Measurements from ENCODE around the gene PSME3.

GRCh38 chr17:42846594-42847280 lies 13.5 kb downstream of the PSME3 start:
- TF ChIP-seq YY1 (IDR thresholded peaks at IDR 0.05; ENCODE audit: low read depth) (no peak), CTCF (IDR thresholded peaks at IDR 0.05) (no peak), IRF3 (IDR thresholded peaks at IDR 0.05; ENCODE audit: low read depth, low read length) (no peak), USF2 (IDR thresholded peaks at IDR 0.05; ENCODE audit: borderline replicate concordance, low read depth, low read length) (no peak), RAD21 (IDR thresholded peaks at IDR 0.05; ENCODE audit: low read length) (no peak), RXRA (IDR thresholded peaks at IDR 0.05; ENCODE audit: borderline replicate concordance, low read depth) (no peak), MAX (IDR thresholded peaks at IDR 0.05; ENCODE audit: low read depth) (no peak), POLR2AphosphoS5 (IDR thresholded peaks at IDR 0.05; ENCODE audit: low read depth, low read length) (no peak), TAF1 (IDR thresholded peaks at IDR 0.05; ENCODE audit: borderline replicate concordance, low read depth, low read length) (no peak)
